SK-N-SH (cell line): Measurements from ENCODE around the gene NEK3.
"Not testable (repeated sequence)": the region's sequence is repeated elsewhere in the genome, so short reads cannot be mapped to it uniquely, and the experiment has no call there.

ENCODE experiments used
- CTCF ChIP-seq: fragments of 200-600 bp; sonication (generic); IDR thresholded peaks from 2 replicates; pipeline ENCODE4 v1.6.1; 2017; ENCODE audit warnings: antibody characterized with exemption, mild to moderate bottlenecking, moderate library complexity
- EP300 ChIP-seq, 2 experiments: IDR thresholded peaks; 2 replicates each; pipeline versions ENCODE4 v1.4.0 to v1.6.1; 2012; ENCODE audit warnings: borderline replicate concordance in 1 of 2, low read depth in 1 of 2, low read length in 1 of 2
- EZH2phosphoT487 ChIP-seq: fragments of 200-600 bp; sonication (generic); IDR thresholded peaks from 2 replicates; pipeline ENCODE4 v1.6.1; 2017; ENCODE audit warnings: low read depth, mixed run types, mild to moderate bottlenecking, antibody characterized with exemption, moderate library complexity, borderline replicate concordance
- FOXJ3 ChIP-seq: sonication (generic); formaldehyde crosslinking; IDR thresholded peaks from 2 replicates; pipeline ENCODE4 v1.5.1; 2020; ENCODE audit warnings: mild to moderate bottlenecking, missing genetic modification reagents
- MAX ChIP-seq: IDR thresholded peaks from 2 replicates; pipeline ENCODE4 v1.4.0; 2012; ENCODE audit warnings: low read depth
- NRF1 ChIP-seq: IDR thresholded peaks from 2 replicates; pipeline ENCODE4 v1.6.1; 2012; ENCODE audit warnings: low read depth, mild to moderate bottlenecking, low read length
- POLR2AphosphoS5 ChIP-seq: IDR thresholded peaks from 2 replicates; pipeline ENCODE4 v1.6.1; 2012; ENCODE audit warnings: low read depth, low read length
- REST ChIP-seq: IDR thresholded peaks from 2 replicates; pipeline ENCODE4 v1.6.1; 2012; ENCODE audit warnings: mild to moderate bottlenecking, low read depth, low read length, moderate library complexity
- RFX5 ChIP-seq: IDR thresholded peaks from 2 replicates; pipeline ENCODE4 v1.6.1; 2012; ENCODE audit warnings: mild to moderate bottlenecking, improper control_type of control experiment, low read length
- SIN3A ChIP-seq: IDR thresholded peaks from 2 replicates; pipeline ENCODE4 v1.6.1; 2012; ENCODE audit warnings: low read depth, mild to moderate bottlenecking, low read length, moderate library complexity, borderline replicate concordance

- not testable (repeated sequence) for TF ChIP-seq CTCF; EZH2phosphoT487; POLR2AphosphoS5; MAX; EP300 (IDR thresholded peaks at IDR 0.05; ENCODE audit: borderline replicate concordance in 1 of 2, low read depth in 1 of 2, low read length in 1 of 2); REST; SIN3A; NRF1; RFX5; FOXJ3 (CRISPR knock-in tag)
Measured at GRCh38 chr13:52173970-52174369, 14.6 kb upstream of the NEK3 start.
